BJ (cell line): ENCODE measurements around the gene OIP5. TPM values are rescaled to one million over a fixed set of nuclear protein-coding genes. Genes with fewer than 3 reads are reported as not detected.

Source experiments
- CTCF ChIA-PET: fragments of 350-600 bp; formaldehyde crosslinking; extraction: SDS; loops from one replicate; lab custom pipeline; 2021; ENCODE audit warnings: antibody characterized with exemption, inconsistent platforms; lab: Yijun Ruan, JAX
- POLR2A ChIA-PET: fragments of 300-600 bp; sonication (Branson Sonifier 250); formaldehyde crosslinking; extraction: SDS; loops from one replicate; lab custom pipeline; 2021; ENCODE audit warnings: antibody characterized with exemption; lab: Charles Lee
- DNase-seq: peaks from one replicate; pipeline ENCODE4 v3.0.0-alpha.2; 2011; ENCODE audit warnings: low read depth
- H3K27me3 ChIP-seq: 2 replicates; pipeline ENCODE4 v1.6.0; 2011; ENCODE audit warnings: low read length; ENCODE audit not compliant: control insufficient read depth, insufficient read depth
- H3K36me3 ChIP-seq: 2 replicates; pipeline ENCODE4 v1.5.1; 2011; ENCODE audit warnings: low read length; ENCODE audit not compliant: control insufficient read depth, insufficient read depth
- H3K4me3 ChIP-seq: 2 replicates; pipeline ENCODE4 v1.5.1; 2011; ENCODE audit warnings: low read depth, mild to moderate bottlenecking, control low read depth, low read length
- CTCF ChIP-seq: IDR thresholded peaks from 2 replicates; pipeline ENCODE4 v1.5.1; 2011; ENCODE audit warnings: low read depth, mild to moderate bottlenecking, control low read depth, inconsistent platforms, low read length, moderate library complexity; ENCODE audit not compliant: insufficient read depth
- polyA plus RNA-seq: library from polyadenylated mRNA; depleted of rRNA; stranded (reverse); fragments of >200 nt; gene quantifications from 2 replicates; pipeline ENCODE4 v1.2.3, GENCODE V29; 2011; rRNA removed

OIP5 gene
- polyA plus RNA-seq, 1 experiment, result 4.0 TPM

- TF ChIP-seq CTCF, result no peak
- H3K27me3 ChIP-seq, result no peaks in the 10 kb centered on the region
- H3K36me3 ChIP-seq, result 0 out of 2 replicates have a peak, but pooled peaks cover 5% of the 10 kb centered on the region
- CTCF ChIA-PET, result interaction anchor here (0.5 to 1.2 kb wide), 4 partner anchors 11 to 534 kb away, joined by 3 to 5 read pairs (median 3); no protein-coding TSS in a partner anchor
- POLR2A ChIA-PET, result interaction anchor here (0.6 kb wide), 1 partner anchor 13 kb away, joined by 3 read pairs; no protein-coding TSS in a partner anchor
- no peak for DNase-seq
- no peak overlapping the region for H3K4me3 ChIP-seq
Observed at GRCh38 chr15:41259546-41260189, 72.7 kb downstream of the OIP5 start.

Other genes with a start within 250 kb of the OIP5 start
- gene INO80, start 216.3 kb downstream of the OIP5 start, polyA plus RNA-seq, result 4.3 and 5.2 TPM in 2 replicates
- not detected in 2 replicates for gene EXD1, start 101.8 kb downstream of the OIP5 start, polyA plus RNA-seq
- 59.9 and 67.2 TPM in 2 replicates for gene CHP1, start 101.3 kb downstream of the OIP5 start, polyA plus RNA-seq
- gene NUSAP1, start 290 bp upstream of the OIP5 start, polyA plus RNA-seq, result 77.4 and 102 TPM in 2 replicates
- 8.9 and 17.2 TPM in 2 replicates for gene NDUFAF1, start 69.9 kb upstream of the OIP5 start, polyA plus RNA-seq
- 22.6 and 27.2 TPM in 2 replicates for gene RTF1, start 84.5 kb upstream of the OIP5 start, polyA plus RNA-seq
- gene ITPKA, start 161.3 kb upstream of the OIP5 start, polyA plus RNA-seq, result 0.44 and 0.59 TPM in 2 replicates
- 0.09 and 0.11 TPM in 2 replicates for gene LTK, start 181.2 kb upstream of the OIP5 start, polyA plus RNA-seq
- 6.4 and 14.2 TPM in 2 replicates for gene RPAP1, start 211.7 kb upstream of the OIP5 start, polyA plus RNA-seq
- 13.5 and 18.8 TPM in 2 replicates for gene TYRO3, start 226.6 kb upstream of the OIP5 start, polyA plus RNA-seq